Aorta (tissue), 5 donors: ENCODE results near the gene SERINC2. TPM values are rescaled to one million over a fixed set of nuclear protein-coding genes. Genes with fewer than 3 reads are reported as not detected.
"Not testable (repeated sequence)": the region's sequence is repeated elsewhere in the genome, so short reads cannot be mapped to it uniquely, and the experiment has no call there.

Experiments
- ATAC-seq: fragments of 200-7000 bp; cut with Tn5 transposase; one replicate; pipeline ENCODE4 v1.9.1; 2022; ENCODE audit warnings: moderate library complexity; ENCODE audit not compliant: low FRiP score
- DNase-seq, 2 donors: peaks; one replicate each; pipeline ENCODE4 v3.0.0-alpha.2; 2020
- H3K27ac ChIP-seq, 2 donors: one replicate each; pipeline ENCODE4 v1.5.1; 2013; ENCODE audit warnings: low read length in 2 of 2, mild to moderate bottlenecking in 2 of 2, moderate library complexity in 2 of 2, control low read depth in 1 of 2, inconsistent platforms in 1 of 2, low read depth in 1 of 2
- H3K27me3 ChIP-seq, 2 donors: one replicate each; pipeline ENCODE4 v1.6.1; 2013; ENCODE audit warnings: control low read depth in 1 of 2, low read length in 1 of 2, mild to moderate bottlenecking in 1 of 2, moderate library complexity in 1 of 2; ENCODE audit not compliant: insufficient read depth in 2 of 2, control insufficient read depth in 1 of 2
- H3K36me3 ChIP-seq, 2 donors: one replicate each; pipeline ENCODE4 v1.6.1; 2013; ENCODE audit warnings: control low read depth in 1 of 2, low read length in 1 of 2, mild to moderate bottlenecking in 1 of 2; ENCODE audit not compliant: insufficient read depth in 2 of 2, control insufficient read depth in 1 of 2
- H3K4me1 ChIP-seq, 2 donors: one replicate each; pipeline ENCODE4 v1.6.1; 2013; ENCODE audit warnings: low read length in 2 of 2, control low read depth in 1 of 2, mild to moderate bottlenecking in 1 of 2, moderate library complexity in 1 of 2; ENCODE audit not compliant: insufficient read depth in 2 of 2, control insufficient read depth in 1 of 2
- H3K4me3 ChIP-seq, 2 donors: one replicate each; pipeline ENCODE4 v1.5.1; 2013; ENCODE audit warnings: low read length in 2 of 2, control low read depth in 1 of 2, mild to moderate bottlenecking in 1 of 2
- H3K9me3 ChIP-seq: one replicate; pipeline ENCODE4 v1.6.1; 2013; ENCODE audit warnings: mild to moderate bottlenecking, low read length; ENCODE audit not compliant: control insufficient read depth
- WGBS, 2 donors: extraction: QIAGEN DNeasy Blood & Tissue Kit; methylation state at CpG; one replicate each; pipeline ENCODE4 v1.1.7; 2013; 5-methylcytosine and 5-hydroxymethylcytosine counted together
- intact Hi-C, 2 donors: fragments of 100-400 bp; cut with DNase I; formaldehyde crosslinking; loops; one replicate each; pipeline versions ENCODE4 v1.14.2 to v1.15.0; 2022
- polyA plus RNA-seq, 2 donors: library from polyadenylated mRNA; stranded (reverse); fragments of 200-250 nt; gene quantifications; one replicate each; pipeline ENCODE4 v1.2.3, GENCODE V29; 2013
- total RNA-seq, 2 donors: library from RNA; stranded (reverse); fragmentation: NEBNext Ultra II Directional; extraction: Animal tissue kit (Norgen Biotek cat#: 25700); gene quantifications; one replicate each; pipeline ENCODE4 v1.2.1, GENCODE V29; 2021
- donor health status: healthy with polysubstance abuse.
- donor health status: Bipolar disorder and iron deficiency.
- donor health status: DM: no; HTN: no; CAD: no.
- donor health status: DM: no; HTN: no; CAD: no.
- donor health status: DM: yes; HTN: yes; CAD: no.

SERINC2 gene
- total and polyA plus RNA-seq, 4 donors, result 2.5 to 20.7 (median 3.5) TPM

GRCh38 chr1:31424568-31424967 lies 11.6 kb downstream of the SERINC2 start:
- ATAC-seq (no peak), DNase-seq (no peak)
- intact Hi-C loops, result loop anchor here in 1 of 2 donors (10.0 kb wide), 1 partner anchor 130 kb away; the partner anchor contains the start of genes SNRNP40 and ZCCHC17
- Histone ChIP-seq H3K4me3 (no peak overlapping the region), H3K27ac (no peak overlapping the region), H3K36me3 (no peaks in the 10 kb centered on the region), H3K27me3 (no peaks in the 10 kb centered on the region), H3K9me3 (no peaks in the 10 kb centered on the region), H3K4me1 (no peaks in the 10 kb centered on the region)
- 83% methylated on average over 12 to 15 of the region's 15 CpGs for whole genome bisulfite sequencing, 2 donors

DNA sequence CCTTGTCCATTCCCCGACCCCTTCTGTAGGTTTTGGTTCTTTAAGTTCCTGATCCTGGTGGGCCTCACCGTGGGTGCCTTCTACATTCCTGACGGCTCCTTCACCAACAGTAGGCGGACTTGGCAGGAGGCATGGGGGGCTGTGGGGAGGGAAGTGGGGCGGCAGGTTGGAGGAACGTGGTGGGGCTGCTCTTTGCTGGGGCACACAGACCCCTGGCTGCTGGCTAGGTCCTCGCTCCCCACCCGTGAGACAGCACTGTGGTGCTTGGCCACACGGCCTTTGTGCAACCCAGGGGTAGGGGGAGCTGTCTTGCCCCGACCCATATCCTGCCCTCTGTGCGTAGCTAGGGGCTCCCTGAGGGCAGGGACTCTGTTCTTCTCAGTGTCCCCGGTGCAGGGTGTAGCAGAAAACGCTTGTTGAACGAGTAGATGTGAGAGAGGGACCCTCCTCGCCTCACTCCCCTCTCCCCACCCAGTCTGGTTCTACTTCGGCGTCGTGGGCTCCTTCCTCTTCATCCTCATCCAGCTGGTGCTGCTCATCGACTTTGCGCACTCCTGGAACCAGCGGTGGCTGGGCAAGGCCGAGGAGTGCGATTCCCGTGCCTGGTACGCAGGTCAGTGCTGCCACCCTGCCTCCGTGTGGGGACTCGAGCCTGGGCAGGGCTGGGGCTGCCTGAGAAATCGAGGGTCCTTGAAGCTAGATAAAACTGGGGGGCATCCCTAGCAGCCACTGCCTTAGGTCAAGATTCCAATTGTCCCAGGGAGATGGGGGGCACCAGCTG lies 12.5 kb downstream of the SERINC2 start:
- Histone ChIP-seq H3K36me3 (no peaks in the 10 kb centered on the region), H3K27me3 (no peaks in the 10 kb centered on the region), H3K4me1 (no peaks in the 10 kb centered on the region), H3K9me3 (no peaks in the 10 kb centered on the region), H3K4me3 (no peak overlapping the region), H3K27ac (no peak overlapping the region)
- DNase-seq (no peak), ATAC-seq (no peak)
- 73 to 81% methylated on average over 28 of the region's 28 CpGs for WGBS, 2 donors
- intact Hi-C loops, result loop anchor here in 1 of 2 donors (10.0 kb wide), 1 partner anchor 131 kb away; the partner anchor contains the start of genes SNRNP40 and ZCCHC17

DNA sequence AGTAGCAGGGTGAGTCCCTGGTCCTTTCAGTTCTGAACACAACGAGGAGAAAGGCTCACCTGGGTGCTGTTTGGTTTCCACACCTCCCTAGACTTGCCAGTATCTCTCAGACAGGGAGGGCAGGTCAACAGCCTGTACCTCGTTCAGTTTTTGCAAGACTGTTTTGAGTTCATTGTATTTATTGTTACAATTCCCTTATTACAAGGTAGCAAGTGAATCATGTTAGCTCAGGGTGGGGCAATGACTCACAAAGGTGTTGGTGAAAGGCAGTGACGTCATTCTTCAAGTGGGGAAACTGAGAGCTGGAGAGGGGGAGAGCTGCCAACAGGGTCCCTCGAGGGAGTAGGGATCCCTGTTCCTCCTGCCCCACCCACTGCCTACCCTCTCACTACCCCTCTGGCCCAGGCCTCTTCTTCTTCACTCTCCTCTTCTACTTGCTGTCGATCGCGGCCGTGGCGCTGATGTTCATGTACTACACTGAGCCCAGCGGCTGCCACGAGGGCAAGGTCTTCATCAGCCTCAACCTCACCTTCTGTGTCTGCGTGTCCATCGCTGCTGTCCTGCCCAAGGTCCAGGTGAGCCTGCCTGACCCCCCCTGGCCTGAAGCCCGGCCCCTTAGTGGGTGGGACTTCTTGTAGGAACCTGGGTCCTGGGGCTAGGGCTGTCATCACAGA lies 13.4 kb downstream of the SERINC2 start:
- ATAC-seq (no peak), DNase-seq (peak in 1 of 2 donors; percentile 66)
- intact Hi-C loops, result loop anchor here in 1 of 2 donors (10.0 kb wide), 1 partner anchor 132 kb away; the partner anchor contains the start of genes SNRNP40 and ZCCHC17
- H3K9me3 ChIP-seq, result no peaks in the 10 kb centered on the region
- no peak overlapping the region for H3K27ac ChIP-seq
- H3K4me3 ChIP-seq, result no peak overlapping the region
- no peaks in the 10 kb centered on the region for H3K4me1 ChIP-seq
- WGBS, 2 donors, result 80 to 82% methylated on average over 14 of the region's 14 CpGs
- H3K27me3 ChIP-seq, result no peaks in the 10 kb centered on the region
- H3K36me3 ChIP-seq, result no peaks in the 10 kb centered on the region

GRCh38 chr1:31427322-31427721 lies 14.3 kb downstream of the SERINC2 start:
- no peaks in the 10 kb centered on the region for H3K36me3 ChIP-seq
- WGBS, 2 donors, result 96 to 98% methylated on average over 4 of the region's 4 CpGs
- no peak overlapping the region for H3K4me3 ChIP-seq
- ATAC-seq (no peak), DNase-seq (peak in 1 of 2 donors; percentile 17)
- no peaks in the 10 kb centered on the region for H3K4me1 ChIP-seq
- no peaks in the 10 kb centered on the region for H3K9me3 ChIP-seq
- no peaks in the 10 kb centered on the region for H3K27me3 ChIP-seq
- intact Hi-C loops, result loop anchor here in 1 of 2 donors (10.0 kb wide), 1 partner anchor 133 kb away; the partner anchor contains the start of genes SNRNP40 and ZCCHC17
- no peak overlapping the region for H3K27ac ChIP-seq

- Histone ChIP-seq H3K27me3 (no peaks in the 10 kb centered on the region), H3K27ac (no peak overlapping the region), H3K9me3 (no peaks in the 10 kb centered on the region), H3K36me3 (no peaks in the 10 kb centered on the region), H3K4me1 (no peaks in the 10 kb centered on the region), H3K4me3 (no peak overlapping the region)
- no peak for ATAC-seq
- WGBS, 2 donors, result 93 to 95% methylated on average over 12 of the region's 12 CpGs
- intact Hi-C loops, result loop anchor here in 1 of 2 donors (10.0 kb wide), 1 partner anchor 134 kb away; the partner anchor contains the start of genes SNRNP40 and ZCCHC17
- peak; percentile 38 to 51 for DNase-seq
Observed at GRCh38 chr1:31428436-31429221, 15.6 kb downstream of the SERINC2 start.

- Histone ChIP-seq H3K27me3 (no peaks in the 10 kb centered on the region), H3K27ac (no peak overlapping the region), H3K36me3 (no peaks in the 10 kb centered on the region), H3K4me3 (no peak overlapping the region), H3K9me3 (no peaks in the 10 kb centered on the region), H3K4me1 (no peaks in the 10 kb centered on the region)
- 94 to 97% methylated on average over 6 of the region's 6 CpGs for WGBS, 2 donors
- intact Hi-C loops, result loop anchor here in 1 of 2 donors (10.0 kb wide), 1 partner anchor 135 kb away; the partner anchor contains the start of genes SNRNP40 and ZCCHC17
- ATAC-seq, result no peak
- peak in 1 of 2 donors; percentile 51 for DNase-seq
Observed at GRCh38 chr1:31429583-31429982, 16.6 kb downstream of the SERINC2 start.

DNA sequence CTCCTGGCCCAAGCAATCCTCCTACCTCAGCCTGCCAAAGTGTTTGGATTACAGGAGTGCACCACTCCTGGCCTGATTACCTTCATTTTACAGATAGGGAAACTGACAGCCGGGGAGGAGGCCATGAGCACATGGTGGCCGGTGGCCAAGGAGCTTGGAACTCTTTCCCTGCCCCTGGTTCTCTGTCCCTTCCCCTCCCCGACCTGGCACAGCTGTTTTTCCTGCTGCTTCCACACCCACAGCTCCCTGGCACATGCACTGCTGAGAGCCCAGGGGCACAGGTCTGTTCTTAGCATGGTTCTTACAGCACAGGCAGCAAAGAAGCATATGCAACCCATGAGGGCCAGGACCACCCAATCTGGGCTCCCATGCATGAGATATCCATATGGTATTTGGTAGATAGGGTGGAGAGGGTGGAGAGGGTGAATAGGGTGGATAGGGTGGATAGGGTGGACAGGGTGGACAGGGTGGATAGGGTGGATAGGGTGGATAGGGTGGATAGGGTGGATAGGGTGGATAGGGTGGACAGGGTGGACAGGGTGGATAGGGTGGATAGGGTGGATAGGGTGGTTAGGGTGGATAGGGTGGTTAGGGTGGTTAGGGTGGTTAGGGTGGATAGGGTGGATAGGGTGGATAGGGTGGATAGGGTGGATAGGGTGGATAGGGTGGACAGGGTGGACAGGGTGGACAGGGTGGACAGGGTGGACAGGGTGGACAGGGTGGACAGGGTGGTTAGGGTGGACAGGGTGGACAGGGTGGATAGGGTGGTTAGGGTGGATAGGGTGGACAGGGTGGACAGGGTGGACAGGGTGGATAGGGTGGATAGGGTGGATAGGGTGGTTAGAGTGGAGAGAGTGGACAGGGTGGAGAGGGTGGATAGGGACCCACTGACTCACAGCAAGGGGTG lies 18.6 kb downstream of the SERINC2 start:
- H3K4me1 ChIP-seq, H3K9me3 ChIP-seq, H3K36me3 ChIP-seq, H3K27ac ChIP-seq, ATAC-seq, intact Hi-C loops, H3K27me3 ChIP-seq, H3K4me3 ChIP-seq: not testable (repeated sequence)
- peak in 1 of 2 donors; percentile 50 for DNase-seq
- 49 to 50% methylated on average over 3 of the region's 3 CpGs for WGBS, 2 donors
